Activated gamma-delta T cell (primary cell): Measurements from ENCODE around the gene HBZ.
"Not testable (repeated sequence)": the region's sequence is repeated elsewhere in the genome, so short reads cannot be mapped to it uniquely, and the experiment has no call there.

Experiments
- DNase-seq: peaks from one replicate; lab custom pipeline; 2025; lab: John Stamatoyannopoulos, UW

Gene HBZ

GRCh38 chr16:179211-180092 lies 27.0 kb downstream of the HBZ start:
- no peak for DNase-seq

- DNase-seq: no peak
These were observed 27.7 kb downstream of the HBZ start, which contains the start of gene HBQ1 for GRCh38 chr16:180101-180675. Gene HBQ1 (plus strand): TSS chr16:180459. CDS start chr16:180487, 28 bp downstream.

GRCh38 chr16:180681-181564 lies 28.5 kb downstream of the HBZ start:
- peak; percentile 67 for DNase-seq

- DNase-seq: no peak
These were observed 29.1 kb downstream of the HBZ start for GRCh38 chr16:181565-182021.

- DNase-seq: no peak
These were observed 30.6 kb downstream of the HBZ start for GRCh38 chr16:183005-183404.

GRCh38 chr16:185213-185612 lies 32.8 kb downstream of the HBZ start:
- no peak for DNase-seq

GRCh38 chr16:185691-186090 lies 33.2 kb downstream of the HBZ start:
- no peak for DNase-seq

GRCh38 chr16:187330-187729 lies 34.9 kb downstream of the HBZ start:
- no peak for DNase-seq

- no peak for DNase-seq
These were observed 36.2 kb downstream of the HBZ start for GRCh38 chr16:188674-189073.

- DNase-seq: no peak
These were observed 37.3 kb downstream of the HBZ start for GRCh38 chr16:189604-190186.

- DNase-seq: no peak
These were observed 39.4 kb downstream of the HBZ start for GRCh38 chr16:191831-192230.

GRCh38 chr16:192686-193085 lies 40.2 kb downstream of the HBZ start:
- no peak for DNase-seq

GRCh38 chr16:193441-193840 lies 41.0 kb downstream of the HBZ start:
- no peak for DNase-seq

- no peak for DNase-seq
These were observed 42.1 kb downstream of the HBZ start for GRCh38 chr16:194516-194915.

GRCh38 chr16:200388-200787 lies 47.9 kb downstream of the HBZ start:
- no peak for DNase-seq

- DNase-seq: no peak
These were observed 50.8 kb downstream of the HBZ start for GRCh38 chr16:203246-203645.

- DNase-seq: not testable (repeated sequence)
These were observed 51.6 kb downstream of the HBZ start for GRCh38 chr16:204046-204445.
